SK-N-MC (cell line): Measurements from ENCODE around the gene DLGAP1.

Experiments
- EZH2 ChIP-seq: fragments of 200-600 bp; sonication (generic); IDR thresholded peaks from one replicate; pipeline ENCODE4 v1.6.1; 2017; ENCODE audit warnings: antibody characterized with exemption
- FOXP2 ChIP-seq: optimal IDR thresholded peaks from 2 replicates; pipeline ENCODE3; 2011; ENCODE audit warnings: mild to moderate bottlenecking, moderate library complexity; ENCODE audit not compliant: insufficient read depth; ENCODE audit errors: extremely low read length, control extremely low read depth
- POLR2AphosphoS5 ChIP-seq: IDR thresholded peaks from 2 replicates; pipeline ENCODE4 v1.6.1; 2012; ENCODE audit warnings: mild to moderate bottlenecking, low read depth, low read length, borderline replicate concordance

DNA sequence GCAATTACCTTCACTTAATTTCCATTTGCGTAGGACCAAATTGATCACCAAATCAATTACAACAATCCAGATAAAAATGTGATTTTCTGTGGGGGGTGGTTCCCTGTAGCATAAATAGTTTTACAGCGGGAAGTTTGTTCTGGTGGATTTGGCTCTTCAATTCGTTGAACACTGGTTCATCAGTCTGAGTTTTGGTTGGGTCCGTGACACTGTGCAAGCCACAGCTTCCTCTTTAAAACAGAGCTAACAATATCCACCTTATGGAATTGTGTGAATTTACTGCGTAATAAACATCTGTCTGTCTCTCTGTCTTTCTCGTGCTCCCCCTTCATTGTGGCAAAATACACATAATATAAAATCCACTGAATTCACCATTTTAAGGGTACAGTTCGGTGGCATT, 694.4 kb downstream of the DLGAP1 start:
- TF ChIP-seq EZH2 (no peak), POLR2AphosphoS5 (no peak), FOXP2 (no peak)
